ENCODE data around the gene ALOX12. TPM values are rescaled to one million over a fixed set of nuclear protein-coding genes. Genes with fewer than 3 reads are reported as not detected.

The ALOX12 gene
- total RNA-seq, 1 donor from 2014 or later: 0.21 TPM

GRCh38 chr17:7039832-7040231, 44.0 kb downstream of the ALOX12 start:
- Mint-ChIP-seq H3K27me3 (ENCODE audit: insufficient read depth, low read depth) (peaks cover 22% of the 10 kb centered on the region), H3K4me1 (peaks cover 42% of the 10 kb centered on the region), H3K27ac (no peak overlapping the region), H3K4me3 (no peak overlapping the region), H3K9me3 (no peaks in the 10 kb centered on the region), H3K36me3 (no peaks in the 10 kb centered on the region)
- no peak for DNase-seq (ENCODE audit: low spot score)
- no peaks in the 10 kb centered on the region for H3K9me3 ChIP-seq (ENCODE audit: low read depth)
- no peak overlapping the region for H3K4me2 ChIP-seq
- H3K79me2 ChIP-seq (ENCODE audit: low read depth): no peaks in the 10 kb centered on the region
- no peaks in the 10 kb centered on the region for H3K36me3 ChIP-seq
- H4K20me1 ChIP-seq (ENCODE audit: low read depth): peaks cover 45% of the 10 kb centered on the region
- H3K27me3 ChIP-seq: peaks cover 64% of the 10 kb centered on the region
- TF ChIP-seq CTCF (IDR thresholded peaks at IDR 0.05): no peak
- no peak for TF ChIP-seq EZH2 (IDR thresholded peaks at IDR 0.05)
- TF ChIP-seq EZH2phosphoT487 (IDR thresholded peaks at IDR 0.05): no peak
- H3F3A ChIP-seq (ENCODE audit: low read depth): peaks cover 19% of the 10 kb centered on the region
- peaks cover 19% of the 10 kb centered on the region for H3K4me1 ChIP-seq
- H3K27ac ChIP-seq: no peak overlapping the region
- H2AFZ ChIP-seq (replicated peaks): no peak overlapping the region
- H3K9ac ChIP-seq: no peak overlapping the region
- no peak overlapping the region for H3K4me3 ChIP-seq

DNA sequence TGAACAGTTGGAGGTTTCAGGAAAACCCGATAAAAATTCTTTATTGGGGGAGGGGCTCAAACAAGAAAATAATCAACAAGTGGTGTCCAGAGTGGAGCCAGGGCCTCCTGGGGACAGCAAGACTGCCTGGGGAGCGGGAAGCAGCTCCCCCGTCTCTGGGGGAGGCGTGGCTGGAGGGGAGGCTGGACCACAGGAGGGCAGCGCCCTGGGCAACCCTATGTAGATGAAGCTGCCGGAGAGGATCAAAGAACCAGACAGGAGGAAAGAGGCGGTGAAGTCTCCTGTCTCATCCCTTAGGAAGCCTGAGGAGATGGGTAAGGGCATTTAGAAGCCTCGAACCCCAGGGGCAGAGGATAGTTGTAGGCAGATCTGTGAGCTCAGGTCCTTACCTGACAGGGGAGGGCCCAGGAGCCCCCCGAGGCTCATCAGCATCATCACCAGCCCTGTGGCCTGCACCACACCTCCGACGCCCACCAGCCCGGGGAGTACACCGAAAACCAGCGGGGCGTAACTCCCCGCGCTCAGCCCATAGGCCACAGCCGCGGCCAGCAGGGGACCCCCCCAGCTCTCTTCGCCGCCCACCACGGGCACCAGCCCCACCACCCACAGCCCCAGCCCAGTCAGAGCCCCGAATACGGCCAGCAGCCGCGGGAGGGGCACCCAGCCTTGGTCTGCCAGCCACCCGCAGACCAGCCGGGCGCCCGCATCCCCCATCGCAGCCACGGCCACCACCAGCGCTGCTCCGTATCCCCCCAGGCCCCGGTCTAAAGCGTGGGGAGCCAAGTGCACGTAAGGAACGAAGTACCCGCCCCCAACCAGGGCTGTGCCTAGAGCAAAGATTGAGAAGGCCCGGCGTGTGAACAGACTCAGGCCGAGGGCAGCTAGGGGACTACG, 46.0 kb downstream of the ALOX12 start:
- Histone ChIP-seq H3K9ac (no peak overlapping the region), H3K4me1 (peaks cover 27% of the 10 kb centered on the region), H3K27ac (no peak overlapping the region), H3K9me3 (ENCODE audit: low read depth) (no peaks in the 10 kb centered on the region), H4K20me1 (ENCODE audit: low read depth) (peaks cover 45% of the 10 kb centered on the region), H3K4me3 (peak overlapping the region; percentile 43), H3K79me2 (ENCODE audit: low read depth) (no peaks in the 10 kb centered on the region), H3F3A (ENCODE audit: low read depth) (peaks cover 26% of the 10 kb centered on the region), H3K36me3 (no peaks in the 10 kb centered on the region), H2AFZ (replicated peaks) (no peak overlapping the region), H3K4me2 (peak overlapping the region; percentile 80), H3K27me3 (peaks cover 75% of the 10 kb centered on the region)
- no peak overlapping the region for H3K27ac Mint-ChIP-seq
- DNase-seq (ENCODE audit: low spot score): peak; percentile 45
- peaks cover 43% of the 10 kb centered on the region for H3K4me1 Mint-ChIP-seq
- H3K27me3 Mint-ChIP-seq (ENCODE audit: insufficient read depth, low read depth): peaks cover 30% of the 10 kb centered on the region
- peak overlapping the region; percentile 74 for H3K4me3 Mint-ChIP-seq
- no peaks in the 10 kb centered on the region for H3K36me3 Mint-ChIP-seq
- no peak for TF ChIP-seq CTCF (IDR thresholded peaks at IDR 0.05)
- no peak for TF ChIP-seq EZH2phosphoT487 (IDR thresholded peaks at IDR 0.05)
- TF ChIP-seq EZH2 (IDR thresholded peaks at IDR 0.05): no peak
- H3K9me3 Mint-ChIP-seq: no peaks in the 10 kb centered on the region

DNA sequence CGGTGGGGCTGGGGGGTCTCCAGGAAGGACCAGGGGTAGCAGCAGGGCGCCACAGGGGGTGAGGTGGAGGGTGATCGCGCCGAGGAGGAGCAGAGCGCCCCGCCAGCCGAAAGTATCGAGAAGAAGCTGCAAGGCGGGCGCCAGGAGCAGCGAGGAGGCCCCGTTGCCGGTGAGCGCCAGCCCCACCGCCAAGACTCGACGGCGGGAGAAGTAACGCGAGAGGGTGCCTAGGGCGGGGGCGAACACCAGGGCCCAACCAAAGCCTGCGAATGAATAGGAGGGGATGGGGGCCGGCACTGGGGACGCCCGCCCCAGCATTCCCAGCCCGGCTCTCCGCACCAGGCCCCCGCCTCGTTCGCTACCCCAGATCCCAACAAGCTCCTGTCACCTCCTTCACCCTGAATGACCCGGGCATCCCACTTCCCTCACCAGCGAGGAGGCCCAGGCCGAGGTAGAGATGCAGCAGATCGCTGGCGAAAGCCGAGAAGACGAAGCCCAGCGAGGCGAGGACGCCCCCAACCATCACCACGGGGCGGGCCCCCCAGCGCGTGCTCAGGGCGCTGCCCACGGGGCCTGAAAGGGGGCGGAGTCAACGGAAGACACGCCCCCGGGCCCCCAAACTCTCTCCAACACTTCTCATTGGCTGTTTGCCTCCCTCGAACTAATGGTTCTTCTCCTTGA, 46.8 kb downstream of the ALOX12 start:
- Histone ChIP-seq H3K4me2 (peak overlapping the region; percentile 80), H3K27me3 (peaks cover 76% of the 10 kb centered on the region), H4K20me1 (ENCODE audit: low read depth) (peaks cover 42% of the 10 kb centered on the region), H2AFZ (replicated peaks) (no peak overlapping the region), H3K9ac (no peak overlapping the region), H3K27ac (no peak overlapping the region), H3K79me2 (ENCODE audit: low read depth) (no peaks in the 10 kb centered on the region), H3K4me3 (peak overlapping the region; percentile 43), H3K4me1 (peaks cover 31% of the 10 kb centered on the region), H3K36me3 (no peaks in the 10 kb centered on the region), H3K9me3 (ENCODE audit: low read depth) (no peaks in the 10 kb centered on the region), H3F3A (ENCODE audit: low read depth) (peaks cover 26% of the 10 kb centered on the region)
- H3K27ac Mint-ChIP-seq: no peak overlapping the region
- no peaks in the 10 kb centered on the region for H3K36me3 Mint-ChIP-seq
- peaks cover 33% of the 10 kb centered on the region for H3K27me3 Mint-ChIP-seq (ENCODE audit: insufficient read depth, low read depth)
- H3K9me3 Mint-ChIP-seq: no peaks in the 10 kb centered on the region
- peaks cover 50% of the 10 kb centered on the region for H3K4me1 Mint-ChIP-seq
- peak overlapping the region; percentile 74 for H3K4me3 Mint-ChIP-seq
- peak; percentile 41 for DNase-seq (ENCODE audit: low spot score)
- TF ChIP-seq EZH2 (IDR thresholded peaks at IDR 0.05) (peak; percentile 75), CTCF (IDR thresholded peaks at IDR 0.05) (no peak), EZH2phosphoT487 (IDR thresholded peaks at IDR 0.05) (peak; percentile 48)
